Measurements from ENCODE around the gene RANBP17. TPM values are rescaled to one million over a fixed set of nuclear protein-coding genes. Genes with fewer than 3 reads are reported as not detected.

RANBP17 gene
- total RNA-seq, 2 experiments from 2014 or later = not detected

DNA sequence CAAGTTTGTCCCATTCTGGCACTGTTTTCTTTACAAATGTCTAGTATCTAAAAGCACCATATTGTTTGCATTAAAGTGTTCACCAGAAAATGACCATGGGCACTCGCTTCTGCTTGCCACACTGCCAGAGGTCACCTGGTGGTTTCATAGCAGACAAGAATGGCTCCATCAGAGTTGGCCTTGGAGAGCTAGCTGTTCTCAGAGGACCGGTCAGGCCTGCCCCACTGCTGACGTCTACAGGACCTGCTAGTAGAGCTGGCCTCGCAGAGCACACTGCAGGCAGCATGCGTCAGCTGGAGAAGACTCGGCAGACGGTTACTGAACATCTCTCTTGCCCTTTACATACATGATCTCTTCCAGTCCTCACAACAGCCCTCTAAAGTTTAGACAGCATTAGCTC lies 438.5 kb downstream of the RANBP17 start:
- Mint-ChIP-seq H3K36me3 (no peaks in the 10 kb centered on the region), H3K27me3 (peaks cover 65% of the 10 kb centered on the region), H3K27ac (no peak overlapping the region), H3K9me3 (ENCODE audit: low read depth) (no peaks in the 10 kb centered on the region), H3K4me3 (no peak overlapping the region), H3K4me1 (no peaks in the 10 kb centered on the region)
- DNase-seq = no peak
- no peak for ATAC-seq
- CTCF ChIA-PET = interaction anchor here (0.6 kb wide), 1 partner anchor 43 kb away, joined by 3 read pairs; no protein-coding TSS in a partner anchor

DNA sequence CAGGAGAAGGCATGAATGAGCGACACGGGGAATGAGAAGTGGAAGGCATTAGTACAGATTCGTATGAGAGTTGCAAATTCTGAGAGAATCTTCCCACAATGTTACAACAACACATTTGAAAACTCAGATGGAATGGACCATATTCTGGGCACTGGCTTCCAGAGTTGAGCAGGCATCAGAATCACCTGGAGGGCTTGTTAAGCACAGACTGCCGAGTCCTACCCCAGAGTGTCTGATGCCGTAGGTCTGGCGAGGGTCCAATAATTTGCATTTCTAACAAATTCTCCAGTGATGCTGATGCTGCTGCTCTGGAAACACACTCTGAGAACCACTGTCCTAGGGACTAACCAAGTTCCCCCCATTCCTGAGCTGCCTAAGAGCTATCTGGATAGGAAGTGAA lies 444.3 kb downstream of the RANBP17 start:
- no peaks in the 10 kb centered on the region for H3K9me3 Mint-ChIP-seq (ENCODE audit: low read depth)
- H3K27me3 Mint-ChIP-seq = peaks cover 84% of the 10 kb centered on the region
- no peak for ATAC-seq
- peaks cover 10% of the 10 kb centered on the region for H3K4me1 Mint-ChIP-seq
- peaks cover 5% of the 10 kb centered on the region for H3K36me3 Mint-ChIP-seq
- no peak overlapping the region for H3K4me3 Mint-ChIP-seq
- DNase-seq = no peak
- no peak overlapping the region for H3K27ac Mint-ChIP-seq
- CTCF ChIA-PET = interaction anchor here (0.8 kb wide), 1 partner anchor 99 kb away, joined by 3 read pairs; no protein-coding TSS in a partner anchor

DNA sequence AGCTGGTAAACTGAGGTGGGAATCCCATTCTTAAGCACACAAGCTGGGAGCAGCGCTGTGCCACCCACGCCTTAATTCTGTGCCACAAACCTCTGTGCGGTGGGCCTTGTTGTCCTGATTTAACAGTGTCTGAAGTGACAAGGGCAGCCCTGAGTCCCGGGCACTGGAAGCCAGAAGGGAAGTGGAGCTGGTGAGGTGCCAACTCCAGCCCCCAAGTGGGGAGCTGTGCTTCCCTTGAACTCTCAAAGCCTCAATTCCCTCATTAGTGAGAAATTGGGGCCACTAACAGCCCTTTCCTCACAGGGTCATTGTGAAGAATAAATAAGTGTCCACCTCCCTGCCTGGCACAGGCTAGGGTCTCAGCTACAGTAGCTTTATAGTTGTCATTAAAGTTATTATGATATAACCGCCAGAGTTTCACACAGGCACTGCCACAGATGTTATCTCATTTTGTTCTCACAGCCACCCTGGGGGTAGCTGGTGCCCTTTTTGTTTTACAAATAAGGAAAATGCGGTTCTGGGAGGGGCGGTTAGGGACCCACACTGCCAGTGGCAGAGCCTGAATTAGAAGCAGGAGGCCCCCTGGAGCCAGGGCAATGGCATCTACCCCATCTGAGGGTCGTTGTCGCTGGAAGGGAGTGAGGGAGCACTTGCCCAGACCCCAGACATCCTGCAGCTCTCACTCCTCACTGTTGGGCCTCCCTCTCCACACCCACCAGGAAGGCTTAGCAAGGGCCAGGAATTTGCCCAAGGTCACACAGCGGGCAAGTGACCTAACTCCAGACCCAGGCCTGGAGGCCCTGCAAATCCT lies 445.2 kb downstream of the RANBP17 start:
- no peak overlapping the region for H3K4me3 Mint-ChIP-seq
- CTCF ChIA-PET = interaction anchor here (0.8 kb wide), 1 partner anchor 100 kb away, joined by 3 read pairs; no protein-coding TSS in a partner anchor
- no peak overlapping the region for H3K27ac Mint-ChIP-seq

DNA sequence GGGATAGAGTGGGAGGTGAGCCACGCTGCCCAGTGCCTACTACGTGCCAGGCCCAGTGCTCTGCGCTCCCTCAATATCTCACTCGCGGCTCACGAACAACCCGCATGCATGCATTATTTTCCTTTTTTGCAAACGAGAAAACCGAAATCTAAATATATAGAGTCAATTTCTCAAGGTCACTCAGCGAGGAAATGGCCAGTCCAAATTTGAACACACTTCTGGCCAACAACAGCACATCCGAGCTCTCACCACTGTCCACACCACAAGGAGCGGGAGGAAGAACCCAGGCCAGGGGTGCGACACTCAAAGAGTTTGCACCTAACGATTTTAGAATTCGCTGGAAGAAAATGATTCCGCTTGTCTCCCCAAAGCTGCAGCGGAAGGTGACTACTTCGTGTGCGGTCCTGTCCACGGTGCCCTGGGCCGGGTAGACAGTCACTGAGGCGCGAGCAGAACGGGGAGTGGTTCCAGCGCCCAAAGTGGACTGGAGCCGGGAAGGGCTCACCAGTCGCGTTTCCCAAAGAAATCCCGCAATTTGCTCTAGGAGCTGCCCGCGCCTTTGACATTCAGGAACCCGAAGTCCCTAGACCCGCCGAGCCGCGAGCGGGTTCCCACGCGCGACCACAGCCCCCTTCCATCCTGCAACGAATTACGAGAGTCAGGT lies 446.1 kb downstream of the RANBP17 start:
- peaks cover 7% of the 10 kb centered on the region for H3K36me3 Mint-ChIP-seq
- H3K27me3 Mint-ChIP-seq = peaks cover 84% of the 10 kb centered on the region
- H3K27ac Mint-ChIP-seq = peak overlapping the region; percentile 3
- H3K9me3 Mint-ChIP-seq (ENCODE audit: low read depth) = no peaks in the 10 kb centered on the region
- CTCF ChIA-PET = no interaction called here
- H3K4me1 Mint-ChIP-seq = peaks cover 17% of the 10 kb centered on the region
- no peak overlapping the region for H3K4me3 Mint-ChIP-seq
- ATAC-seq = no peak
- no peak for DNase-seq

More for the DNA sequence above, 445.2 kb downstream of the RANBP17 start:
- peaks cover 5% of the 10 kb centered on the region for H3K36me3 Mint-ChIP-seq
- DNase-seq (no peak), ATAC-seq (no peak)
- H3K27me3 Mint-ChIP-seq = peaks cover 82% of the 10 kb centered on the region
- no peaks in the 10 kb centered on the region for H3K9me3 Mint-ChIP-seq (ENCODE audit: low read depth)
- H3K4me1 Mint-ChIP-seq = peaks cover 12% of the 10 kb centered on the region

DNA sequence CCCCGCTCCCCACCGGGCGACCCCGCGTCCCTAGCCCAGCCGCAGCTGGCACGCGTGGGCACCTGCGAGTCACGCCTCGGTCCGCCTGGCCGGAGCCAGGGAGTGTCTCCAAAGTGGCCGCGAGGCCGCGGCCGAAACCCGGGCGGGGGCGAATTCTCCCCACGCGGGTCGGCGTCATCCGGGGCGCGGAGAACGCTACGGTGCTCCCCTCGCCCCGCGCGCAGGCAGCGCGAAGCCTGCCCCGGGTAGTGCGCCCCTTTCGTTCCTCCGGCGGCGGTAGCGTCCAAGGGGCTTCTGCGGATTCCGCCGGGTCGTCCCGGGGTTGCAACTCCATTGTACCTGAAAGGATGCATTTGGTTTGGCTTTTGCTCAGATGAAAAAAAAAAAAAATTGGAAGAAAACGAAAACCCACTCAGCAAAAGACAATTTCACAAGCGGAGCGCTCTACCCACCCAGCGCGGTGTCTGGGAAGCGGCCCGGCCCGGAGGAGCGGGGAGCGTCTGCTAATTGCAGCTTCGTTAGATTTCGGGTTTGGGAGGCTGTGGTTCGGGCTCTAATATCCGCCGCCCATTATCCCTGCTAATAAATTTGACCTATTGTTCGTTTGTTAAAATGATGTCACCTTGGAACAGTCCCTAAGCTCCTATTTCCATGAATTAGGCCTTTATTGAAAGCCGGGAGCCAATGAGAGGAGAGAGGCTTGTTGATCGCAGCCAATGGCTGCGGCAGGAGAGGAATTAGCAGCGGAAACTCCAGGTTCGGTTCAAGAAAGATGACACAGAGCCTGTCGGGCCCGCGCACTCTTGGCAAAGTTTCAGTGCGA lies 446.8 kb downstream of the RANBP17 start, which contains the start of gene TLX3:
TLX3 (plus strand) TSS at position 796 of the 823 bp plus-strand sequence. CDS start 118 bp downstream, outside the sequence.
- peak within 1 kb of the TSS; percentile 68 for H3K27ac Mint-ChIP-seq
- no peak for DNase-seq
- H3K4me3 Mint-ChIP-seq = no peak within 1 kb of the TSS
- peaks cover 84% of the 10 kb centered on the region for H3K27me3 Mint-ChIP-seq
- CTCF ChIA-PET = interaction anchor here (1.2 kb wide), 1 partner anchor 29 kb away, joined by 3 read pairs; no protein-coding TSS in a partner anchor
- H3K9me3 Mint-ChIP-seq (ENCODE audit: low read depth) = no peaks in the 10 kb centered on the region
- ATAC-seq = no peak
- peaks cover 20% of the 10 kb centered on the region for H3K4me1 Mint-ChIP-seq
- peaks cover 10% of the 10 kb centered on the region for H3K36me3 Mint-ChIP-seq

DNA sequence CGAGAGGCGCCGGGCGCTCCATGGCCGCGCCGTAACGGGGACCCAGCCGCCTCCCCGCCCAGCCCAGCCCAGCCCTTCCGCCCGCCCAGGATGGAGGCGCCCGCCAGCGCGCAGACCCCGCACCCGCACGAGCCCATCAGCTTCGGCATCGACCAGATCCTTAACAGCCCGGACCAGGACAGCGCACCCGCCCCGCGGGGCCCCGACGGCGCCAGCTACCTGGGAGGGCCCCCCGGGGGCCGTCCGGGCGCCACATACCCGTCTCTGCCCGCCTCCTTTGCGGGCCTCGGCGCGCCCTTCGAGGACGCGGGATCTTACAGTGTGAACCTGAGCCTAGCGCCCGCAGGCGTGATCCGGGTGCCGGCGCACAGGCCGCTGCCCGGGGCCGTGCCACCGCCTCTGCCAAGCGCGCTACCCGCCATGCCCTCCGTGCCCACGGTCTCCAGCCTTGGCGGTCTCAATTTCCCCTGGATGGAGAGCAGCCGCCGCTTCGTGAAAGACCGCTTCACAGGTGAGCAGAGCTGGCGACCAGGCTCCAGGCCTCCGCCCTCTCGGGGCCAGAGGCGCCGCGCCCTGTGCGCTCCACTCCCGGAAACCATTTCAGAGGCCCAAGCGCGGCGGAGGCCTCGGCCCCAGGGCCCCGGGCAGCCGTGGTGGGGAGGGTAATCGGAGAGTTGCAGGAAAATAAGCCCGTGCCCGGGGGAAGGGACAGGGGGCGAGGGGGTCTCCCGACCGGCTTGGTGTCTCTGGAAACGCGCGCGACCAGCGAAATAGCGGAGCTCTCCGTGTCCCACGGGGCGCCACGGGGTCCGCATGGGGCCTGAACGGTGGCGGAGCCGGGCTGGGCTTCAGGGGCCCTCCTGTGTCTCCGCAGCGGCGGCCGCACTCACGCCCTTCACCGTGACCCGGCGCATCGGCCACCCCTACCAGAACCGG lies 447.7 kb downstream of the RANBP17 start:
- CTCF ChIA-PET = interaction anchor here (0.9 to 1.2 kb wide), 2 partner anchors 28 to 102 kb away, joined by 3 read pairs; no protein-coding TSS in a partner anchor
- Mint-ChIP-seq H3K36me3 (peaks cover 10% of the 10 kb centered on the region), H3K9me3 (ENCODE audit: low read depth) (no peaks in the 10 kb centered on the region), H3K27me3 (peaks cover 84% of the 10 kb centered on the region), H3K4me1 (peaks cover 23% of the 10 kb centered on the region), H3K4me3 (no peak overlapping the region), H3K27ac (peak overlapping the region; percentile 46)
- ATAC-seq = no peak
- DNase-seq = no peak

DNA sequence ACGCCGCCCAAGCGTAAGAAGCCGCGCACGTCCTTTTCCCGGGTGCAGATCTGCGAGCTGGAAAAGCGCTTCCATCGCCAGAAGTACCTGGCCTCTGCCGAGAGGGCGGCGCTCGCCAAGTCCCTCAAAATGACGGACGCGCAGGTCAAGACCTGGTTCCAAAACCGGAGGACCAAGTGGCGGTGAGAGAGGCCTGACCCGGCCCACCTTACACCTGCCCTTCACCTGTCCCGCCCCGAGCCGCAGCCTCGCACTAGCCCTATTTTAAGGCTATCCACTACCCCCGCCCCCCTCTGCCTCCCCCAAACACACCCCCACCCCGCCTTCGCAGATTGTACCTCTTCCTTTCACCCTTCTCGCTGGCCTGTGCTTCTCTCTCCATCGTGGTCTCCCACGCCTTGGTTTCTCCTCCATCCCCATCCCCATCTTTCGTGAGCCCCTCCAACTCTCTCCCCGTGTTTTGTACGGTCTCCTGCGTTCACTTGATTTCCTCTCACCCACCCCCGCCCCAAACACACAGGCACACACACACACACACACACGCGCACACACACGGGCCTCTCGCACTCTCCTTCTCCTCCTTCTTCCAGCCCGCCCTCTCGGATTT lies 448.5 kb downstream of the RANBP17 start:
- Mint-ChIP-seq H3K27ac (peak overlapping the region; percentile 46), H3K9me3 (ENCODE audit: low read depth) (no peaks in the 10 kb centered on the region)

DNA sequence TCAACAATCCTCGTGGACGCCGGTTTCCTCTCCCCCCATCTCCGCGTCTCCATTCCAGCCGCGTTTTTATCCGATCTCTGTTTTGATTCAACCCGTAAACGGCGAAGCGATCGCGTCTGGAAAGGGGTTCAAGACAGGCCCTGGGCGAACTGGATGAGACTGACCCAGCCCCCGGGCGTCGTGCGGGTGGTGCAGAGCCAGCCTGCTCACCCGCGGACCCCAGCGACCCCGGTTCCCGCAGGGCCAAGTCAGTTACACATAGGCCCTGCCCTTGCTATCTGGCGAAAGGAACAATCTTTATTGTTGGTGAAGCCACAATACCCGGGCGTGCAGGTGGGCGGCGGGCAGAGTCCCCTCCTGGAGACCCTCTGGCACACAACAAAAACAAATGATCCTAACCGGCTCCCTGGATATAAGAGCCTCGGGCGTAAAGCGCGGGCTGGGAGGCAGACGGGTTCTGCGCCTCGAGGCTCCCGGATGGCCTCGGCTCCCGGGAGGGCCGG lies 449.1 kb downstream of the RANBP17 start:
- H3K36me3 Mint-ChIP-seq = peaks cover 10% of the 10 kb centered on the region
- CTCF ChIA-PET = no interaction called here
- peaks cover 23% of the 10 kb centered on the region for H3K4me1 Mint-ChIP-seq
- peaks cover 84% of the 10 kb centered on the region for H3K27me3 Mint-ChIP-seq
- peak overlapping the region; percentile 24 for H3K4me3 Mint-ChIP-seq
- no peaks in the 10 kb centered on the region for H3K9me3 Mint-ChIP-seq (ENCODE audit: low read depth)
- ATAC-seq (no peak), DNase-seq (no peak)
- H3K27ac Mint-ChIP-seq = peak overlapping the region; percentile 28

More for the DNA sequence above, 448.5 kb downstream of the RANBP17 start:
- peaks cover 84% of the 10 kb centered on the region for H3K27me3 Mint-ChIP-seq
- ATAC-seq (no peak), DNase-seq (peak; percentile 50)
- H3K4me3 Mint-ChIP-seq = peak overlapping the region; percentile 24
- CTCF ChIA-PET = interaction anchor here (0.9 to 1.2 kb wide), 2 partner anchors 27 to 103 kb away, joined by 3 read pairs; no protein-coding TSS in a partner anchor
- H3K4me1 Mint-ChIP-seq = peaks cover 23% of the 10 kb centered on the region
- peaks cover 10% of the 10 kb centered on the region for H3K36me3 Mint-ChIP-seq

DNA sequence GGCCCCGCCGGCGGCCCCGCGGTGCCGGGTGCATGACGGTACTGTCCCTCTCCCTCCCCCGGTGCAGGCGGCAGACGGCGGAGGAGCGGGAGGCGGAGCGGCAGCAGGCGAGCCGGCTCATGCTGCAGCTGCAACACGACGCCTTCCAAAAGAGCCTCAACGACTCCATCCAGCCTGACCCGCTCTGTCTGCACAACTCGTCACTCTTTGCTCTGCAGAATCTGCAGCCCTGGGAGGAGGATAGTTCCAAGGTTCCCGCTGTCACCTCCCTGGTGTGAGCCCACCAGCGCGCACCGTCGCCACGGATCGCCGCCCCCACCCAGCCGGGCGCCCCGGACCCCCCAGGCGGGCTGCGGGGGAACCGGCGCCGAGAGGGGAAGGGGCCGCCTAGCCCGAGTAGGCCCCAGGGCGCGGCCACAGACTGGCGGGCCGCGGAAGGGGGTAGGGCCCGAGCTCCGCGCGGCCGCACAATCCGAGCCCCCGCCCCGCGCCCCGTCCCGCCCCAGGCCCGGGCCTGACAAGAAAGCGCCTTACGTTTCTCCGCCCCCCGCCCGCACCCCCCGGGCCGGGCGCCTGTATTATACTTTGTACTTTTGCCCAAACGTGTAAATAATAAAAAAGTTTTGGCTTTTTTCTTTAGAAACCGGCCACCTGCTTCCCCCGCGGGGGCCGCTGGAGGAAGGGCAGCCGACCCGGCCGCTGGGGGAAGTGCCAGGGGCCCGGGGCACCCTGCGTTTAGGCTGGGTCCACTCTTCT lies 449.7 kb downstream of the RANBP17 start:
- no peak overlapping the region for H3K4me3 Mint-ChIP-seq
- peak overlapping the region; percentile 49 for H3K27ac Mint-ChIP-seq
- ATAC-seq (no peak), DNase-seq (no peak)
- CTCF ChIA-PET = no interaction called here
- H3K27me3 Mint-ChIP-seq = peaks cover 84% of the 10 kb centered on the region
- no peaks in the 10 kb centered on the region for H3K9me3 Mint-ChIP-seq (ENCODE audit: low read depth)
- peaks cover 10% of the 10 kb centered on the region for H3K36me3 Mint-ChIP-seq
- peaks cover 24% of the 10 kb centered on the region for H3K4me1 Mint-ChIP-seq

DNA sequence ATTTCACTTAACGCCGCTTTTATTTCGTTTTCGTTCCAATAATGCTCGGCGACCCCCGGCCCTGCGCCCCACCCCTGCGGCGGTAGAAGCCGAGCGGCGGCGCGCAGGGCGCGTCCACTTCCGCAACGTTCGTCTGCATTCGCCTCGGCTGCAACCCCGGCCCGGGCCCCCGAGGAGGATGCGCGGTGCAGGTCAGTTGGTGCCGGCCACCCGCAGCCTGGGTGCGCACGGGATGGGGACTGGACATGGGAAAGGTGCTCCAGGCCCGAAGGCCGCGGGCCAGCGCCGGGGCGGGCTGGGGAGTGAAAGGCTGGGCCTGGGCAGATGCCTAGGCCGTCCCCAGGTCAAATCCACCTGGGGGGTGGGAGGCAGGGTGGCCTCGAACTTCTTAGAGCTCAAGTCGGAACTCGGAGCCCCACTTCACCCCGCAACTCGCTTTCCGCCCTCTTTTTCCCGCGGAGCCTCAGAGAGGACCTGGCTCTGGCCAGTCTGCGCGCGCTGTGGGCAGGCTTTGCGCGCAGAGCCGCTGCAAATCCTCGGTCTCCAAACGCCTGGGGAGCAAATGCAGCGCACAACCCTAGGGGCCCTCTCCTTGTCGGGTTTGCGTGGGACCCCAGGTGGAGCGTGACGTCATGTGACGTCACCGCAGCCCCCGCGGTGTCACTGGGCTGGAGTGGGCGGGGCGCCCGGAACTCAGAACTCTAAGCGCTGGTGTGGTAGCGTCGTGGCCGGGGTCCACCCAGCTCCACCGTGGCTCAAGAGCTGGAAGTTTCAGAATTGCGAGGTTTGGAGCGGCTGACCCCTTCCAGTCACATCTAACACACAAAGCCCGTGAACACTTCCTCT lies 450.5 kb downstream of the RANBP17 start:
- CTCF ChIA-PET = interaction anchor here (1.3 kb wide), 1 partner anchor 12 kb away, joined by 3 read pairs; no protein-coding TSS in a partner anchor
- peaks cover 24% of the 10 kb centered on the region for H3K4me1 Mint-ChIP-seq
- peak overlapping the region; percentile 27 for H3K27ac Mint-ChIP-seq
- peaks cover 10% of the 10 kb centered on the region for H3K36me3 Mint-ChIP-seq
- ATAC-seq = no peak
- no peak for DNase-seq
- H3K27me3 Mint-ChIP-seq = peaks cover 84% of the 10 kb centered on the region
- H3K9me3 Mint-ChIP-seq (ENCODE audit: low read depth) = no peaks in the 10 kb centered on the region
- H3K4me3 Mint-ChIP-seq = peak overlapping the region; percentile 33
